Measurements from ENCODE around the gene STRAP.

DNA sequence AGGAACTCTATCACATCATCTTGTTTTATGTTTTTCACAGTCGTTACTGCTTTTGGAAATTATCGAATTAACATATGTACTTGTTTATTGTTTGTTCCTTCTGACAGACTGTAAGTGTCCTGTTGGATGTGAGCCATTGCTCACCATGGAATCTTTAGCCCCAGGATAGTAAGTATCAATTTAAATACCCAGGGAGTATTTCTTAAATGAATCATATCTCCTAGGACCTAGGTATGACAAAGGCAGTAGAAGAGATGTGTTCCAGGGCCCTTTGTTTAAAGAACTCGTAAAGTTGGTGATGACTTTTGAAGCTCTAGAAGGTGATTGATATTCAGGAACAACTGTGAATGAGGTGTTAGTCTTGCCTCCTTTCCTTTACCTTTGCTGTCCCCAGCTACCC is 30.3 kb upstream of the STRAP start:
- TF ChIP-seq, protein P1, sequence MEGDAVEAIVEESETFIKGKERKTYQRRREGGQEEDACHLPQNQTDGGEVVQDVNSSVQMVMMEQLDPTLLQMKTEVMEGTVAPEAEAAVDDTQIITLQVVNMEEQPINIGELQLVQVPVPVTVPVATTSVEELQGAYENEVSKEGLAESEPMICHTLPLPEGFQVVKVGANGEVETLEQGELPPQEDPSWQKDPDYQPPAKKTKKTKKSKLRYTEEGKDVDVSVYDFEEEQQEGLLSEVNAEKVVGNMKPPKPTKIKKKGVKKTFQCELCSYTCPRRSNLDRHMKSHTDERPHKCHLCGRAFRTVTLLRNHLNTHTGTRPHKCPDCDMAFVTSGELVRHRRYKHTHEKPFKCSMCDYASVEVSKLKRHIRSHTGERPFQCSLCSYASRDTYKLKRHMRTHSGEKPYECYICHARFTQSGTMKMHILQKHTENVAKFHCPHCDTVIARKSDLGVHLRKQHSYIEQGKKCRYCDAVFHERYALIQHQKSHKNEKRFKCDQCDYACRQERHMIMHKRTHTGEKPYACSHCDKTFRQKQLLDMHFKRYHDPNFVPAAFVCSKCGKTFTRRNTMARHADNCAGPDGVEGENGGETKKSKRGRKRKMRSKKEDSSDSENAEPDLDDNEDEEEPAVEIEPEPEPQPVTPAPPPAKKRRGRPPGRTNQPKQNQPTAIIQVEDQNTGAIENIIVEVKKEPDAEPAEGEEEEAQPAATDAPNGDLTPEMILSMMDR (IDR thresholded peaks at IDR 0.05) = no peak
- TF ChIP-seq POLR2A (IDR thresholded peaks at IDR 0.05) = no peak

All from adrenal gland (tissue), 5 donors.